Measurements from ENCODE around the gene ATP5F1B. TPM values are rescaled to one million over a fixed set of nuclear protein-coding genes. Genes with fewer than 3 reads are reported as not detected.

ATP5F1B gene
- total and polyA plus RNA-seq, 3 donors from 2014 or later: 342 to 666 (median 387) TPM

- no peak overlapping the region for H3K27ac ChIP-seq
- H3K4me3 ChIP-seq: no peak overlapping the region
- no peak for DNase-seq
- H3K36me3 ChIP-seq (ENCODE audit: low read depth, missing control alignments): no peaks in the 10 kb centered on the region
- H3K4me1 ChIP-seq: no peaks in the 10 kb centered on the region
- no peaks in the 10 kb centered on the region for H3K9me3 ChIP-seq
- intact Hi-C loops (cut with DNase I; ENCODE audit: low total_unique reads): no loop called here
- TF ChIP-seq CTCF (IDR thresholded peaks at IDR 0.05): no peak
- no peak for TF ChIP-seq POLR2A (IDR thresholded peaks at IDR 0.05)
- WGBS, 2 donors: 95 to 96% methylated on average over 3 of the region's 3 CpGs
- H3K27me3 ChIP-seq: no peaks in the 10 kb centered on the region
Observed at GRCh38 chr12:56604355-56604754, 41.4 kb downstream of the ATP5F1B start.

- TF ChIP-seq POLR2A (IDR thresholded peaks at IDR 0.05): no peak
- no peak for TF ChIP-seq CTCF (IDR thresholded peaks at IDR 0.05)
- H3K4me3 ChIP-seq: no peak overlapping the region
- no peaks in the 10 kb centered on the region for H3K4me1 ChIP-seq
- no peaks in the 10 kb centered on the region for H3K27me3 ChIP-seq
- WGBS, 2 donors: 73 to 78% methylated on average over 3 of the region's 3 CpGs
- DNase-seq: no peak
- no peaks in the 10 kb centered on the region for H3K36me3 ChIP-seq (ENCODE audit: low read depth, missing control alignments)
- intact Hi-C loops (cut with DNase I; ENCODE audit: low total_unique reads): no loop called here
- no peaks in the 10 kb centered on the region for H3K9me3 ChIP-seq
- H3K27ac ChIP-seq: no peak overlapping the region
Observed at GRCh38 chr12:56602239-56602638, 43.5 kb downstream of the ATP5F1B start.

GRCh38 chr12:56601503-56601902 is 44.3 kb downstream of the ATP5F1B start:
- TF ChIP-seq CTCF (IDR thresholded peaks at IDR 0.05) (no peak), POLR2A (IDR thresholded peaks at IDR 0.05) (no peak)
- 65 to 86% methylated on average over 1 to 3 of the region's 3 CpGs for WGBS, 2 donors
- Histone ChIP-seq H3K4me3 (no peak overlapping the region), H3K9me3 (no peaks in the 10 kb centered on the region), H3K27ac (no peak overlapping the region), H3K27me3 (no peaks in the 10 kb centered on the region), H3K4me1 (no peaks in the 10 kb centered on the region), H3K36me3 (ENCODE audit: low read depth, missing control alignments) (no peaks in the 10 kb centered on the region)
- DNase-seq: no peak
- intact Hi-C loops (cut with DNase I; ENCODE audit: low total_unique reads): no loop called here

GRCh38 chr12:56600753-56601152 is 45.0 kb downstream of the ATP5F1B start:
- WGBS, 2 donors: 62 to 83% methylated on average over 4 to 6 of the region's 6 CpGs
- no peak overlapping the region for H3K4me3 ChIP-seq
- H3K27ac ChIP-seq: no peak overlapping the region
- DNase-seq: no peak
- H3K27me3 ChIP-seq: no peaks in the 10 kb centered on the region
- H3K36me3 ChIP-seq (ENCODE audit: low read depth, missing control alignments): no peaks in the 10 kb centered on the region
- H3K9me3 ChIP-seq: no peaks in the 10 kb centered on the region
- no peak for TF ChIP-seq POLR2A (IDR thresholded peaks at IDR 0.05)
- TF ChIP-seq CTCF (IDR thresholded peaks at IDR 0.05): no peak
- no peaks in the 10 kb centered on the region for H3K4me1 ChIP-seq
- intact Hi-C loops (cut with DNase I; ENCODE audit: low total_unique reads): no loop called here

- Histone ChIP-seq H3K4me1 (no peaks in the 10 kb centered on the region), H3K4me3 (no peak overlapping the region), H3K27ac (no peak overlapping the region), H3K9me3 (no peaks in the 10 kb centered on the region), H3K36me3 (ENCODE audit: low read depth, missing control alignments) (no peaks in the 10 kb centered on the region), H3K27me3 (no peaks in the 10 kb centered on the region)
- WGBS, 2 donors: 92 to 98% methylated on average over 9 to 10 of the region's 10 CpGs
- TF ChIP-seq CTCF (IDR thresholded peaks at IDR 0.05): no peak
- TF ChIP-seq POLR2A (IDR thresholded peaks at IDR 0.05): no peak
- intact Hi-C loops (cut with DNase I; ENCODE audit: low total_unique reads): no loop called here
- no peak for DNase-seq
Observed at GRCh38 chr12:56599797-56600196, 46.0 kb downstream of the ATP5F1B start.

Measured in testis (tissue), 3 donors.